Neural progenitor cell (in vitro differentiated cells): Measurements from ENCODE around the gene FBXL20. TPM values are rescaled to one million over a fixed set of nuclear protein-coding genes. Genes with fewer than 3 reads are reported as not detected.

Source experiments
- DNase-seq: peaks from one replicate; pipeline ENCODE4 v3.0.0-alpha.2; 2016; ENCODE audit warnings: low spot score
- H2AFZ ChIP-seq: fragments of 200-600 bp; sonication (generic); replicated peaks from 2 replicates; pipeline ENCODE4 v1.6.1; 2016; ENCODE audit warnings: antibody characterized with exemption
- H3F3A ChIP-seq: fragments of 200-600 bp; sonication (generic); 2 replicates; pipeline ENCODE4 v1.6.1; 2016; ENCODE audit warnings: antibody characterized with exemption, low read depth
- H3K27ac ChIP-seq: fragments of 200-600 bp; sonication (generic); 2 replicates; pipeline ENCODE4 v1.5.1; 2016; ENCODE audit warnings: mild to moderate bottlenecking
- H3K27me3 ChIP-seq: fragments of 200-600 bp; sonication (generic); 2 replicates; pipeline ENCODE4 v1.6.1; 2016; ENCODE audit warnings: mild to moderate bottlenecking, moderate library complexity
- H3K36me3 ChIP-seq: fragments of 200-600 bp; sonication (generic); 2 replicates; pipeline ENCODE4 v1.5.1; 2016
- H3K4me1 ChIP-seq: fragments of 200-600 bp; sonication (generic); 2 replicates; pipeline ENCODE4 v1.6.1; 2016; ENCODE audit warnings: mixed run types
- H3K4me2 ChIP-seq: fragments of 200-600 bp; sonication (generic); 2 replicates; pipeline ENCODE4 v1.6.1; 2016
- H3K4me3 ChIP-seq: fragments of 200-600 bp; sonication (generic); 2 replicates; pipeline ENCODE4 v1.5.1; 2016
- H3K79me2 ChIP-seq: fragments of 200-600 bp; sonication (generic); 2 replicates; pipeline ENCODE4 v1.6.1; 2016; ENCODE audit warnings: low read depth
- H3K9ac ChIP-seq: fragments of 200-600 bp; sonication (generic); 2 replicates; pipeline ENCODE4 v1.6.1; 2016
- H3K9me3 ChIP-seq: fragments of 200-600 bp; sonication (generic); 2 replicates; pipeline ENCODE4 v1.5.1; 2016; ENCODE audit warnings: low read depth
- H4K20me1 ChIP-seq: fragments of 200-600 bp; sonication (generic); 2 replicates; pipeline ENCODE4 v1.6.1; 2016; ENCODE audit warnings: low read depth
- H3K27ac Mint-ChIP-seq: 3 replicates; pipeline ENCODE4 v1.8.0; 2021; ENCODE audit warnings: mixed read lengths
- H3K27me3 Mint-ChIP-seq: 2 replicates; pipeline ENCODE4 v1.8.0; 2022; ENCODE audit warnings: low read depth, mild to moderate bottlenecking, inconsistent platforms, moderate library complexity, mixed read lengths; ENCODE audit not compliant: insufficient read depth
- H3K36me3 Mint-ChIP-seq: 3 replicates; pipeline ENCODE4 v1.8.0; 2021; ENCODE audit warnings: mixed read lengths
- H3K4me1 Mint-ChIP-seq: 3 replicates; pipeline ENCODE4 v1.8.0; 2021; ENCODE audit warnings: mixed read lengths
- H3K4me3 Mint-ChIP-seq: 3 replicates; pipeline ENCODE4 v1.8.0; 2021; ENCODE audit warnings: mild to moderate bottlenecking, moderate library complexity, mixed read lengths
- H3K9me3 Mint-ChIP-seq: 3 replicates; pipeline ENCODE4 v1.8.0; 2020; ENCODE audit warnings: mixed read lengths
- EZH2 ChIP-seq: fragments of 200-600 bp; sonication (generic); IDR thresholded peaks from 2 replicates; pipeline ENCODE4 v1.6.1; 2017; ENCODE audit warnings: antibody characterized with exemption, mild to moderate bottlenecking, moderate library complexity
- EZH2phosphoT487 ChIP-seq: fragments of 200-600 bp; sonication (generic); IDR thresholded peaks from 2 replicates; pipeline ENCODE4 v1.6.1; 2017; ENCODE audit warnings: antibody characterized with exemption
- total RNA-seq: library from RNA; depleted of rRNA; stranded (reverse); fragments of >200 nt; gene quantifications from 2 replicates; pipeline ENCODE4 v1.2.3, GENCODE V29; 2015; ENCODE audit warnings: low replicate concordance
- TF ChIP-seq, protein P1 (sequence below): fragments of 200-600 bp; sonication (generic); IDR thresholded peaks from 2 replicates; pipeline ENCODE4 v1.5.1; 2017; ENCODE audit warnings: antibody characterized with exemption, mild to moderate bottlenecking

Gene FBXL20
- total RNA-seq, 1 donor from 2014 or later, result 19.9 TPM

DNA sequence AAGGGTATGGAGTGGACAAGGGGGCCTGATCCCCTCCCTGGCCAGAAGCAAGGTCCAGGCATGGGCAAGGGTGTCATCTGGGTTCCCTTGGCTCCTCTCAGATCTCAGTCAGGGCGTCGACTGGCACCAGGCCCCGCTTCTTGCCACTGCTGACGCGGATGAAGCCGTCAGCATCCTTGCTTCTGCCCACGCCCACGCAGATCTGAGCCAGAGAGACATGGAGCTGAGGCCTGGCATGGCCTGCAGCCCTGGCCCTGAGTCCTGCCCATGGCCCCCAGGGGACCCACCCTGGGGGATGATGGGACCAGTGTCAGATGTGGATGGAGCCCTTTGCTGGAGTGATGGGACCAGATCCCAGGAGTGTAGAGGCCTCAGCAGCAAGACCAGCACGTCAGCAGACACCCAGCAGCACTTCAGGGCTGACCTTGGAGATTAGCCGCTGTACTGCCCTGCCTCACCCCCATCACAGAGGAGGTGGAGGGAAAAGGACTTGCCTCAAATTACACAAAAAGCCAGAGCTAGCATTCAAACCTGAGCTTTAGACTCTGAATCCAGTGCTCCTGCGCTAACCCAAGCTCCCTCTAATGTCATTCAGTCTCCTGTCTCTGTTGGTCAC lies 189.1 kb downstream of the FBXL20 start:
- peaks cover 25% of the 10 kb centered on the region for H3K4me1 ChIP-seq
- H3K9ac ChIP-seq, result no peak overlapping the region
- Mint-ChIP-seq H3K4me3 (no peak overlapping the region), H3K27me3 (peaks cover 23% of the 10 kb centered on the region), H3K9me3 (no peaks in the 10 kb centered on the region), H3K4me1 (peaks cover 27% of the 10 kb centered on the region), H3K36me3 (no peaks in the 10 kb centered on the region), H3K27ac (no peak overlapping the region)
- DNase-seq, result no peak
- H3K4me2 ChIP-seq, result no peak overlapping the region
- peaks cover 14% of the 10 kb centered on the region for H3F3A ChIP-seq
- no peak overlapping the region for H3K27ac ChIP-seq
- H3K36me3 ChIP-seq, result no peaks in the 10 kb centered on the region
- TF ChIP-seq, protein P1, sequence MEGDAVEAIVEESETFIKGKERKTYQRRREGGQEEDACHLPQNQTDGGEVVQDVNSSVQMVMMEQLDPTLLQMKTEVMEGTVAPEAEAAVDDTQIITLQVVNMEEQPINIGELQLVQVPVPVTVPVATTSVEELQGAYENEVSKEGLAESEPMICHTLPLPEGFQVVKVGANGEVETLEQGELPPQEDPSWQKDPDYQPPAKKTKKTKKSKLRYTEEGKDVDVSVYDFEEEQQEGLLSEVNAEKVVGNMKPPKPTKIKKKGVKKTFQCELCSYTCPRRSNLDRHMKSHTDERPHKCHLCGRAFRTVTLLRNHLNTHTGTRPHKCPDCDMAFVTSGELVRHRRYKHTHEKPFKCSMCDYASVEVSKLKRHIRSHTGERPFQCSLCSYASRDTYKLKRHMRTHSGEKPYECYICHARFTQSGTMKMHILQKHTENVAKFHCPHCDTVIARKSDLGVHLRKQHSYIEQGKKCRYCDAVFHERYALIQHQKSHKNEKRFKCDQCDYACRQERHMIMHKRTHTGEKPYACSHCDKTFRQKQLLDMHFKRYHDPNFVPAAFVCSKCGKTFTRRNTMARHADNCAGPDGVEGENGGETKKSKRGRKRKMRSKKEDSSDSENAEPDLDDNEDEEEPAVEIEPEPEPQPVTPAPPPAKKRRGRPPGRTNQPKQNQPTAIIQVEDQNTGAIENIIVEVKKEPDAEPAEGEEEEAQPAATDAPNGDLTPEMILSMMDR, result no peak
- TF ChIP-seq EZH2, result no peak
- TF ChIP-seq EZH2phosphoT487, result no peak
- peaks cover 34% of the 10 kb centered on the region for H3K27me3 ChIP-seq
- H3K4me3 ChIP-seq, result no peak overlapping the region
- no peaks in the 10 kb centered on the region for H3K79me2 ChIP-seq
- no peaks in the 10 kb centered on the region for H4K20me1 ChIP-seq
- no peaks in the 10 kb centered on the region for H3K9me3 ChIP-seq
- no peak overlapping the region for H2AFZ ChIP-seq

GRCh38 chr17:39210093-39210434 lies 191.4 kb downstream of the FBXL20 start:
- Mint-ChIP-seq H3K27ac (peak overlapping the region; percentile 5), H3K9me3 (no peaks in the 10 kb centered on the region), H3K36me3 (peaks cover under 1% of the 10 kb centered on the region), H3K4me3 (peak overlapping the region; percentile 65), H3K27me3 (peaks cover 18% of the 10 kb centered on the region), H3K4me1 (peaks cover 31% of the 10 kb centered on the region)
- Histone ChIP-seq H3K9me3 (no peaks in the 10 kb centered on the region), H3F3A (peaks cover 29% of the 10 kb centered on the region), H4K20me1 (peaks cover 1% of the 10 kb centered on the region), H3K27me3 (peaks cover 26% of the 10 kb centered on the region), H3K36me3 (no peaks in the 10 kb centered on the region), H3K79me2 (no peaks in the 10 kb centered on the region), H3K9ac (no peak overlapping the region), H3K4me1 (peaks cover 28% of the 10 kb centered on the region), H3K4me2 (peak overlapping the region; percentile 93), H2AFZ (peak overlapping the region; percentile 69), H3K4me3 (peak overlapping the region; percentile 43), H3K27ac (no peak overlapping the region)
- DNase-seq, result no peak
- TF ChIP-seq, protein P1, result no peak
- TF ChIP-seq EZH2 (no peak), EZH2phosphoT487 (no peak)

DNA sequence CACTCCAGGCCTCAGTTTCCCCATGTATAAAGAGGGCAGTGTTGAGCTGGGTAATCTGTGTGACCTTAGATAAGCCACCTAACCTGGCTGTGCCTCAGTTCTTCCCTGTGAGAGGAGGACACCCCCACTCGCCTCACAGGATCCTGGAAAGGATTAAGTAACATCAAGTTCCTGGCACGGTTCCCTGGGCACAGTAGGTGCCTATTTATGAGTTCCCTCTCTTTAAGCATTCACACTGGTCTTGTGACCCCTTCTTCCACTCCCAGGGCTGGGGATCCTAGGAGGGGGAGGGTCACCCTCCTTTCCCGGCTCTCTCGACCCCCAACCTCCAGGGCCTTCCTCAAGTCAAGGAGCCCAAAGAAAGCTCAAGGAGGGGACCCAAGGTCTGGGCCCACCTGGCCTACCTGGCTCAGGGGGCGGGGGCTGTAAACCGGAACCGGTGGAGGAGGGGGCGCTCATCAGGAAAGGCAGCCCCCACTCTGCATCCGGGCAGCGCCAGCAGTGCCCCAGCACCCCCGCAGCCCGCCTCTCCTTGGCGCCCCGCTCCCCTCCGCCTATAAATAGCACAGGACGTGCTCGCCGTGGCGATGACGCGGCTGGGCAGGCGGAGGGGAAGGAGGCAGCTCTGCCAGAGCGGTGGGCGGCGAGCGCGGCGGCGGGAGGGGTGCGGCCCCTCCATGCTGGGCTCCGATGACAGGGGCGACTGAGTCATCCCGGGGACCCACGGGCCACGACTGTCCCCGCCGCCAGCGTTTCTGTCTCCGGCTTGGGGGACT lies 191.9 kb downstream of the FBXL20 start:
- Histone ChIP-seq H3K36me3 (no peaks in the 10 kb centered on the region), H3K4me1 (peaks cover 28% of the 10 kb centered on the region), H4K20me1 (peaks cover 4% of the 10 kb centered on the region), H3K79me2 (no peaks in the 10 kb centered on the region), H3K4me3 (peak overlapping the region; percentile 43), H3K9me3 (no peaks in the 10 kb centered on the region), H3K27me3 (peaks cover 26% of the 10 kb centered on the region), H3K27ac (no peak overlapping the region), H2AFZ (peak overlapping the region; percentile 69), H3K9ac (no peak overlapping the region), H3K4me2 (peak overlapping the region; percentile 93), H3F3A (peaks cover 35% of the 10 kb centered on the region)
- peak; percentile 57 for DNase-seq
- H3K36me3 Mint-ChIP-seq, result peaks cover 4% of the 10 kb centered on the region
- no peak overlapping the region for H3K27ac Mint-ChIP-seq
- peak overlapping the region; percentile 67 for H3K4me3 Mint-ChIP-seq
- no peaks in the 10 kb centered on the region for H3K9me3 Mint-ChIP-seq
- peaks cover 29% of the 10 kb centered on the region for H3K4me1 Mint-ChIP-seq
- peaks cover 20% of the 10 kb centered on the region for H3K27me3 Mint-ChIP-seq
- TF ChIP-seq, protein P1, result no peak
- TF ChIP-seq EZH2 (no peak), EZH2phosphoT487 (no peak)
